Activated CD4-positive, alpha-beta T cell treated with anti-CD3 and anti-CD28 coated beads, Interleukin-2, amount 50 U/mL, for 16 hours (primary cell): ENCODE results near the gene NFATC2.

Experiments
- DNase-seq: peaks from one replicate; pipeline ENCODE4 v3.0.0-alpha.2; 2020

Gene NFATC2

GRCh38 chr20:51512645-51513044 is 29.9 kb downstream of the NFATC2 start:
- peak; percentile 56 for DNase-seq

- DNase-seq: no peak
These were observed 30.5 kb downstream of the NFATC2 start for GRCh38 chr20:51511861-51512619.

- no peak for DNase-seq
These were observed 31.4 kb downstream of the NFATC2 start for GRCh38 chr20:51510936-51511605.

- no peak for DNase-seq
These were observed 32.4 kb downstream of the NFATC2 start for GRCh38 chr20:51510169-51510568.

- DNase-seq: no peak
These were observed 33.3 kb downstream of the NFATC2 start for GRCh38 chr20:51509208-51509607.

- no peak for DNase-seq
These were observed 33.7 kb downstream of the NFATC2 start for GRCh38 chr20:51508780-51509179.

- DNase-seq: no peak
These were observed 34.4 kb downstream of the NFATC2 start for GRCh38 chr20:51508158-51508557.

- no peak for DNase-seq
These were observed 35.1 kb downstream of the NFATC2 start for GRCh38 chr20:51507216-51508036.

GRCh38 chr20:51506527-51507215 is 35.8 kb downstream of the NFATC2 start:
- no peak for DNase-seq

- no peak for DNase-seq
These were observed 37.0 kb downstream of the NFATC2 start for GRCh38 chr20:51505566-51505965.

GRCh38 chr20:51503376-51503775 is 39.1 kb downstream of the NFATC2 start:
- DNase-seq: no peak

- DNase-seq: peak; percentile 31
These were observed 41.6 kb downstream of the NFATC2 start for GRCh38 chr20:51500936-51501335.

- DNase-seq: peak; percentile 86
These were observed 42.2 kb downstream of the NFATC2 start for GRCh38 chr20:51500311-51500710.

GRCh38 chr20:51498765-51499540 is 43.6 kb downstream of the NFATC2 start:
- DNase-seq: no peak

GRCh38 chr20:51497542-51498467 is 44.7 kb downstream of the NFATC2 start:
- DNase-seq: peak; percentile 76

- DNase-seq: no peak
These were observed 45.6 kb downstream of the NFATC2 start for GRCh38 chr20:51496964-51497363.

GRCh38 chr20:51495921-51496545 is 46.5 kb downstream of the NFATC2 start:
- no peak for DNase-seq

- DNase-seq: no peak
These were observed 47.2 kb downstream of the NFATC2 start for GRCh38 chr20:51495291-51495690.

- peak; percentile 65 for DNase-seq
These were observed 48.0 kb downstream of the NFATC2 start for GRCh38 chr20:51494241-51495110.
